SK-N-MC (cell line): ENCODE data around the gene RUFY3.

Source experiments
- EZH2 ChIP-seq: fragments of 200-600 bp; sonication (generic); IDR thresholded peaks from one replicate; pipeline ENCODE4 v1.6.1; 2017; ENCODE audit warnings: antibody characterized with exemption
- FOXP2 ChIP-seq: optimal IDR thresholded peaks from 2 replicates; pipeline ENCODE3; 2011; ENCODE audit warnings: mild to moderate bottlenecking, moderate library complexity; ENCODE audit not compliant: insufficient read depth; ENCODE audit errors: extremely low read length, control extremely low read depth
- POLR2AphosphoS5 ChIP-seq: IDR thresholded peaks from 2 replicates; pipeline ENCODE4 v1.6.1; 2012; ENCODE audit warnings: mild to moderate bottlenecking, low read depth, low read length, borderline replicate concordance

DNA sequence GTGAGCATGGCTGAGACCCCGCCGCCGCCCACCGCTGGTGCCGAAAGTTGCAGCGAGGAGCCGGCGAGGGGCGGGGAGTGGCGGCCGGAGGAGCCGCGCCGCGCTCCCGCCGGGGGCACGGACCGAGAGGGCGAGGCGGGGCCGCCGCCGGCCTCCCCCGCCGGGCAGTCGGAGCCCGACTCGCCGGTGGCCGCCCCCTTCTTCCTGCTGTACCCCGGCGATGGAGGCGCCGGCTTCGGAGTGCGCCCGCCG, 16.9 kb upstream of the RUFY3 start:
- no peak for TF ChIP-seq EZH2
- TF ChIP-seq POLR2AphosphoS5: no peak
- TF ChIP-seq FOXP2: no peak
